AML-193 (cell line): Measurements from ENCODE around the gene THAP7.
"Not testable (repeated sequence)": the region's sequence is repeated elsewhere in the genome, so short reads cannot be mapped to it uniquely, and the experiment has no call there.

ENCODE experiments used
- DNase-seq, 2 experiments: peaks; one replicate each; lab custom pipeline; 2025; lab: John Stamatoyannopoulos, UW

THAP7 gene

GRCh38 chr22:21012446-21013407, 10.8 kb upstream of the THAP7 start:
- DNase-seq = no peak

DNA sequence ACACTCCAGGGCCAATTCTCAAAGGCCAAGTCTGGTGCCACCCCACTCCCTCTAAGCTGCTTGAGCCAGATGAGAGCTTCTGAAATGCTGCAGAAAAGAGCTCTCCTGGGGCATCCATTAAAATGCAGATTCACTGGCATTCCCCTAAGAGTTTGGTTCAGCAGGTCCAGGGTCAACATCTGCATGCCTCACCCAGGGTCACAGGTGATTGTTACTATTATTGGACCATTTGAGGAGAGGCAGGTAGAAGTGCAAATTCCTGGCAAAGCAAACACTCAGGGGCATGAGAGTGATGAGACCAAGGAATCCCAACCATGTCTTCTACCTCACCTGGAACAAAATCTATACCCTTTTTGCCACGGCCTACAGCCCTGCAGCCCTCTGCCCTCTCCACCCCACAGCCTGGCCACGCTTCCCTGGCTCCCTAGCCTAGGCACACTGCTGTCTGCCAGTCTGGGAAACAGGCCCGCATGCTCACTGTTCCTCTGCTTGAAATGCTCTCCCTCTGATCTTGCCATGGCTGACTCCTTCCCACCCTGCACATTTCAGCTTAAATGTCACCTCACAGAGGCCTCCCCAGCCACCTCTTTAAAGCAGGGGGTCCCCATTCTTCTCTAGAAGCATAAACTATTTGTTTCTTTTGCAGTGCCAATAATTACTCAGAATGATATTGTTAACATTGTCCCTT, 8.7 kb upstream of the THAP7 start:
- no peak for DNase-seq

- peak; percentile 11 to 33 for DNase-seq
Measured at GRCh38 chr22:21009638-21010425, 7.9 kb upstream of the THAP7 start.

GRCh38 chr22:21009208-21009607, 7.3 kb upstream of the THAP7 start:
- not testable (repeated sequence) for DNase-seq

- no peak for DNase-seq
Measured at GRCh38 chr22:21003782-21004181, 1.9 kb upstream of the THAP7 start.

DNA sequence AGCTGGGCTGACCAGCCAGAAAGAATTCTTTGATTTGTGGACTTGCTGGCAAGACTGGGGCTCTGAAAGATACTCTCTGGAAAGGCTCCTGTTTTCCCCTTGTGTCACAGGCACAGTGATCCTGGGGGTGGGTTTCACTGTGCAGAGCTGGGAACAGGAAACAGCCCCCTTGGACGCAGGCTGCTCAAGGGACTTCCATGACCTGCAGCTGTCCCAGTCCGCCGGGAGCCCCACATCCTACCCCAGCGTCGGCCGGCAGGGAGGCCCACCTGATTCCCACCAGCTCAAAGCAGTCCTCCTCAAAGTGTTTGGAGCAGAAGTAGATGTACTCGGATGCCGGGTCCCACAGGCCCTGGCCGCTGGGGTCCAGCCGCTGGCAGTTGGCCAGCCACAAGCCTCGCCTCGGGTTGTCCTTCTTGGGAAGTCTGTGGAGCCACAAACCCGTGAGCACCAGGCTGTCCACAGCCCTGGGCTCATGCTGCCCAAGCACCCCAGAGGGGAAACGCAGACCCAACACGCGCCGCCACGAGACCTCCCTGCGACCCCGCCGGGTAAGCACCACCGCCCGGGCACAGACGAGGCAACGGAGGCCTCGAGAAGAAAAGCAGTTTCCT, 824 bp downstream of the THAP7 start:
- no peak for DNase-seq

DNA sequence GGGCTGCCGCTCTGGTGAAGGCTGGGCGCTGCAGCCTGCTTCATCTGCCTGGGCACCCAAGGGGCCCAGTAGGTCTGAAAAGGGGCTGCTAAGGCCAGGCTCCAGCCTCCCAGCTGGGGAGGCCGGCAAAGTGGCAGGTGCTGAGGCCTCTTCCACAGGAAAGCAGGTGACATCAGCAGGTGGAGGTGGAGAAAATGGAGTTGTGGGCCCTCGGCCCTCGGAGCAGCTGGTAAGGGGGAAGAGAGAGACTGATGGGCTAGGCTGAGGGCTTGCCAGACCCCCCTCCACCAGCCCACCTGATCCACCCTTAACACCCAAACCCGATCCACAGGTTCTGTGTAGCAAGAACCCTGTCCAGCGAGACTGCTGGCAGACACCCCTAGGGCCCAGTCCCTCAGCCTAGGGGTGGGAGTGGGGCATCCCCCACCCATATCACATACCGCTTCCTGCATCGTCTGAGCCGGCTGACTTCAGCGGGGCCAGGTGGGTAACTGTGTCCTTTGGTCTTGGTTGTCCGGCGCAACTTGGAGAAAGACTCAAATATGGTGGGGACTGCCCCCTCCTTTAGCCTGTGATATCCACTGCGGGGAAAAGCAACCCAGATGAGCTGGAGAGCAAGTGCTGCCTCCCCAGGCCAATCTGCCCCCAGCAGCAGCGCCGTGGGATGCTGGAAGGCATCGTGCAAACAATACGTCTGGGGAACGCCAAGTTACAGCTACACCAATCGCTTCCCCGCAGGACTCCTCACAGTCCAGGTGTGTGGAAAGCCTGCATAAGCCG, 1.5 kb downstream of the THAP7 start:
- DNase-seq = no peak

DNA sequence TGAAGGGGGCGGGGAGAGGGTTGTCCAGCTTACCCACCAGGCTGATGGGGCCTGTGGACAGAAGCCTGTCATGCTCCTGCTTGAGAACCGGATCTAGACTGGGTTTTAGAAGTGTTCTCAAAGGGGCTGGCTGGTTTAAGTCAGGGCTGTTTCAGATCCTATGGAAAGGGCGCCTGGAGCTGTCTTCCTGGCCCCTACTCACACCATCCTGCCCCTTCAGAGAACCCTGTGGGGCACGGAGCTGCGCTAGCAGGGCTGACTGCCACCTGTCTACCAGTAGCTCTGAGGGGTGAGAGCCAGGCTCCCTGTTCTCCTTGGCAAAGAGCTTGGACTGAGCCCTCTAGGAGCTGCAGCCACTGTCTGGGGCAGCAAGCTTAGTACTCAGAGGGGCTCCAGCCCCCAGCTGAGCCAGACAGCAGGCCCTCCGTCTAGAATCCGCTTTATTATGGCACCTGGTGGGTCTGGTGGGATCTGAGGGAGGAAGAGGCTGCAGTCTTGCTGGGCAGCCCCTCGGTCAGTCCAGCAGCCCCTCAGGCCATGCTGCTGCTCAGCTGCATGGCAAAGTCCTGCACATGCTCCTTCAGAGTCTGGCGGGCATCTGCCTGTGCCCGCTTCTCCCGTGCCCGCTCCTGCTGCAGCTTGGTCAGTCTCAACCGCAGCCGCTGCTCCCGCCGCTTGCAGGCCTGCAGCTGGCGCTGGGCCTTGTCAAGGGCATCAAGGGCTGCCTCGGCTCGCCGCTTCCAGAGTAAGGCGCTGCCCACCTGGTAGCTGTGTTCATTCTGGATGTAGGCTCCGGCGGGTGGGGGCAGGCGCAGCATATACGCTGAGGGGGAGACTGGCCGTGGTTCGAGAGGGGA, 2.3 kb downstream of the THAP7 start:
- no peak for DNase-seq

DNA sequence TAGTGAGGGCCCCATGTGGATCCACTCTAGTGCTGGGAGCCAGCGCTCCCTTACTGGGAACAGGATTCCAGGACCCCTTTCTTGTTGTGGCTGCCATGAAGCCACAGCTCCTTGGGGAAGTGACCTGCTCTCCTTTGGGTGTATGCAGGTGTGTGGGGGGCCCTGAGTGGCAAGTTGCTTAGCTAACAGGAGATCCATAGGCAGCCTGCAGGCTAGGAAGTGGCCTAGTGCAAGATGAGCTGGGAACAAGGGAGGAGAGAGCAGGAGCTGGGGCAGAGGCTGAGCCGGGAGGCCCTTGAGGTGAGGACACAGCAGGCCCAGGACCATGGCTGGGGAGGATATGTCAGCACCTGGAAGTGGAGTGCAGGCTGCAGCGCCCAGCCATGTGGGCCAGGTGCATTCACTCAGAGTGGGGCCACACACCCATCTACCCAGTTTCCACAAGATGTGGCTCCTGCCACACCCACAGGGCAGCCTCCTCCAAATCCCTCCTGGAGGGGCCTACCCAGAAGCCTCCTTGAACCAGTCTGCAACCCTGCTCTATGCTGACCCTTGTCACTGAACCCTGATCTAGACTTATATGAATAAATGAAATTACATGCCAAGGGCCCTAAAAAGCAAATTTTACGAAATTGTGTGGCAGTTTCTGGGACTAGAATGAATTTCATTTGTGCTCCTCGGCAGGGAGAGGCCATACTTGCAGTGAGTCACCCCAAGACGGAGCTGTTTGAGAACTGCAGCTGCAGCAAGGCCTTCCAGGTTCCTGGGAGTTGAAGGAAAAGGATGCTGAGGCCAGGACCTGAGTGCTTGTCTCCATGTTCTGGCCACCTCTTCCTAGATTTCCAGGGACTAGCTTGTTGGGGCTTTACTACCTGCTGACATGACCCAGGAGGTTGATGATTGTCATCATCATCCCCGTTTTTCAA, 3.2 kb downstream of the THAP7 start:
- no peak for DNase-seq

GRCh38 chr22:20997536-20998257, 4.2 kb downstream of the THAP7 start:
- DNase-seq = no peak

DNA sequence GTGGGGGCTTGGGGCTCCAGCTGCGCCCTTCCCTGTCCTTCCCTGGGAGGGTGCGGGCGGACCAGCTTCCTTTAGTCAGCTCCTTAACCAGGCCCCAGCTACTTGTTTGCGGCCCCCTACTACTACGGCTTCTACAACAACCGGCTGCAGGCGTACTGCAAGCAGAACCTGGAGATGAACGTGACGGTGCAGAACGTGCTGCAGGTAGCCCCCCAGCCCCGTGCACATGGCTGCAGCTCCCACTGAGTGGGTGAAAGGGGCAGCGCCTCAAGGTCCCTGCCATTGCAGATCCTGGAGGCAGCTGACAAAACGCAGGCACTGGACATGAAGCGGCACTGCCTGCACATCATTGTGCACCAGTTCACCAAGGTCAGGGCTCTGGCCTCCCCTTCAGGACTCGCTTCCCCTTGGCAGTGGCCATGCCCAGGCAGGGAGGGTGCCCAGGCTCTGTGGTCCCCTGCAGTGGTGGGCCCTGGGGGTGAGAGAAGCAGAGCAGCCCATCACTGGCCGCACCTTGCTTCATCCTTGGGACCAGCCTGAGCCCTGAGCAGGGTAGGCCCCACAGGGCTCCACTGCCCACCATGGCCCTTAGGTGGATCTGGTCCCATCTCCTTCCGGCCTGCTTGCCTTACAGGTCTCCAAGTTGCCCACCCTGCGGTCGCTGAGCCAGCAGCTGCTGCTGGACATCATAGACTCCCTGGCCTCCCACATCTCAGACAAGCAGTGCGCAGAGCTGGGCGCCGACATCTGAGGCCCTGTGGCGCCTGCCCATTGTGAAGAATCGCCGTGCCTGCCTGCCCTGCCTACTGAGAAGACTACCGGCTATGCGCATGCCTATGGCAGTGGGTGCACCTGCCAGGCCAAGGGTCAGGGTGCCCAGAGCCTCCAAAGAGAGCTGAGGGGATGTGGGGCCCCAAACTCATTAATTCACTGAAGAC, 5.1 kb downstream of the THAP7 start:
- DNase-seq = no peak

DNA sequence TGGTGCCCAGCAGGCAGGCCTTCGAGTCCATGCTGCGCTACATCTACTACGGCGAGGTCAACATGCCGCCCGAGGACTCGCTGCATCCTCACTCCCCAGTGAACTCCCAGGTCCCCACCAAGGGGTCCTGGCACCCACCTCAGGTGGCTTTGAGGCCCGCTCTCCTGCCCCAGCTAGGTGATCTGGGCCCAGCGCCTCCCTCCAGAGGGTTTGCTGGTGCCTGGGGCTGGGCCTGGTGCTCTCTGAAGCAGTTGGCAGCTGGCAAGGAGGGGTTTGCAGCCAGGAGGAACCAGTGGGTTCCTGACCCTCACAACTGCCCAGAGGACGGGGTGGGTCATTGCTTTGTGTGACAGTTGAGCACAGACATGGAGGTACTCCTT, 5.9 kb downstream of the THAP7 start:
- DNase-seq = no peak

DNA sequence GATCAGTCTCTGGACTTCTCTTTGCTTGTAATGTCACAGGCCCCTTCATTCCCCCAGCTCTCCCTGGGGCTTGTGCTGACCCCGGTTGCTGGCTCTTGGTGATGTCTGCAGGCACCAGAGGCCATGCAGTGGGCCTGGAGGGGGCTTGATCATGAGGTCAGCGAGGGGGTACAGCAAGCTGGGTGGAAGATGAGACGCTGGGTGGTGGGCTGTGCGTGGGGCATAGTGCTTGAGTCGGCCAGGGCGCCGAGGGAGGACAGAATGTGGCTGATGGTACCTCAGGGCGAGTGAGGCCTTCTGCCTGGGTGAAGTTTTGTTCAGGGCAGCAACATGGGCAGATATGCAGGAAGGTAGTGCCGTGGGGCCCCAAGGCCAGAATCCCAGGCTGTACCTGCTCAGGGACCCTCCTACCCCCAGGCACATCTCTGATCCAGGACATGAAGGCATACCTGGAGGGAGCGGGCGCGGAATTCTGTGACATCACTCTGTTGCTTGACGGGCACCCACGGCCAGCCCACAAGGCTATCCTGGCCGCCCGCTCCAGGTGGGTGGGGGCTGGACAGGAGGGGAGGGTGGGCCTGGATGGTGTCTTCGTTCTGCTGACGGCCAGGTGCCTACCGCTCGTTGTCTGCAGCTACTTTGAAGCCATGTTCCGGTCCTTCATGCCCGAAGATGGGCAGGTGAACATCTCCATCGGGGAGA, 6.4 kb downstream of the THAP7 start:
- DNase-seq = no peak

GRCh38 chr22:20994902-20995241, 7.0 kb downstream of the THAP7 start:
- no peak for DNase-seq

- DNase-seq = no peak
Measured at GRCh38 chr22:20994128-20994901, 7.6 kb downstream of the THAP7 start.
